HG02763 (cell line): ENCODE measurements around the gene GRHL1.

Experiments used
- ATAC-seq: cut with Tn5 transposase; IDR thresholded peaks from one replicate; pipeline ENCODE4 v1.9.1; 2021; ENCODE audit warnings: mild to moderate bottlenecking, moderate library complexity; ENCODE audit not compliant: unreplicated experiment

The GRHL1 gene

GRCh38 chr2:9971105-9971818 lies 19.8 kb downstream of the GRHL1 start:
- no peak for ATAC-seq

DNA sequence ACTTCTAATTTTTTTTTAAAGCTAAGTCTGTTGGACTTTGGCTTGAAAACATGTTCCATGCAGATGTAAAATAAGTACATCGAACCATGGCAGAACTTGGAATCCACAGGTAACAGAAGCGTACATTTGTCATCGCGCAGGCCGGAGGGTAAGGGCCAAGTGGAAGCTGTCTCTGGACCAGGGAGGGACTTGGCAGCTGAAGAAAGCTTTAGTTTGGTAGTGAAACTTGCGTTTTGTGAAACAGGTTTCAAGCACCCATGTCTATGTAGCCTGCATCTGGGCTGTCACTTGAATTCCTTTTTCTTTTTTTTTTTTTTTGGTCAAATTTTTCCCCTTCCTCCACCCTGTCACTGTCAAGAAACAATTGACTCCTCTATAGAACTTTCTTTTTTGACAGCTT lies 20.4 kb downstream of the GRHL1 start:
- ATAC-seq: no peak

DNA sequence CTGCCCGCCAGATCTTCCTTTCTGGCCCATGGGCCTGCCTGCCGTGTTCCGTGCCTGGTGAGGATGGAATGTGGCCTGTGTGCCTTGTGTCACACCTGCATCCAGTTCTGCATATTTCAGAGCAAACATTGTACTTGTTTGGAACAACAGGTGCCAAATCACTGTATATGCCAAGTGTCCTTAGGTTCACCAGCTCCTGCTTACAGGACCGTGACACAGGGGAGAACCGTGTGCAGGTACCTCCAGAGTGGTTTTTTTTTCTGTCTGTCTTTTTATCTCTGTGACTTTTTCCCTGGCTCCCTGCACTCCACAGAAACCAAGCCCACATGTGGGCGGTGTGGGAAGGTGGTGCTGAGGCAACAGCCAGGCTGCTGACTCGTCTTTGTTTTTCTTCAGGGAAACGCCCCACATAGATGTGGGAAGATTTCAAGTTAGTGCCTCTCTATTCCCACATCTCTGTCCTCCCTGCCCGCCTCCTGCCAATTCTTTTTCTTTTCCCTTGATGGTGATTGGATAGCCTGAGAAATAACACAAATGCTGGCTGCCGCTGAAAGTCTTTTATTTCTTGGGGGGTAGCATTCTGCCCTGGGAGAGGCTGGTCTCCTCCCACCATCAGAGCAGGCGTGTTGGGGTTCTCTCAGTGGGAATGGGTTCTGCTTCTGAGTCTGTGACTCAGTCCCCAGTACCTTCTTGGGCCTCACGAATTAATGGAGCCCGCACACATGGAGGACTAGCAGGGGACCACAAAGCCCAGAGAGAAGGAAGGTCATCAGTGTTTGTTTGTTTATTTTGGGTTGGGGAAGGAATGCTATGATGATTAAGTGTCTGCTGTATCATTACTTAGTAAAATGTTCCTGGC lies 21.4 kb downstream of the GRHL1 start:
- ATAC-seq: no peak

- no peak for ATAC-seq
Observed at GRCh38 chr2:9973690-9974089, 22.2 kb downstream of the GRHL1 start.

- ATAC-seq: no peak
Observed at GRCh38 chr2:9974343-9974742, 22.9 kb downstream of the GRHL1 start.

- ATAC-seq: no peak
Observed at GRCh38 chr2:9975328-9975727, 23.8 kb downstream of the GRHL1 start.

GRCh38 chr2:9975805-9976447 lies 24.4 kb downstream of the GRHL1 start:
- ATAC-seq: no peak

- ATAC-seq: no peak
Observed at GRCh38 chr2:9979977-9980376, 28.5 kb downstream of the GRHL1 start.

GRCh38 chr2:9980520-9980919 lies 29.0 kb downstream of the GRHL1 start:
- no peak for ATAC-seq

GRCh38 chr2:9981655-9982054 lies 30.2 kb downstream of the GRHL1 start:
- ATAC-seq: no peak

- ATAC-seq: no peak
Observed at GRCh38 chr2:9982248-9982647, 30.8 kb downstream of the GRHL1 start.

DNA sequence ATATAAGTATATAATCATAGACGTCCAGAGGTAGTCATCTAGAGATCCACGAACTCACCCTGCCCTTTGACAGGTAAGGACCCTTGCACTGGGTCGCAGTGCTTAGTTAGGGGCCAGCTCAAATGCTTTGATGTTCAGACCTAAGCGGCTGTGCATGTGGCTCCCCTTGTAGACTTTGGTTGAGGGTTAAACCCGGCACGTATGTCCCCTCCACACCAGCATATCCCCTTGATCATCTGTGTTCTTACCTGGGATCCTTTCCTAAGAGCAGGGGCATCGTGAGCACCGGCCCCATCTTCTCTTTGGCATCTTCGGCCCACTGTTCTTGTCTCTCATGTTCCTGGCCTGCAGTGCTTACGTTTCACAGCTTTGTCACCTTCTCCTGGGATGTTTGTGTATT lies 31.4 kb downstream of the GRHL1 start:
- no peak for ATAC-seq

DNA sequence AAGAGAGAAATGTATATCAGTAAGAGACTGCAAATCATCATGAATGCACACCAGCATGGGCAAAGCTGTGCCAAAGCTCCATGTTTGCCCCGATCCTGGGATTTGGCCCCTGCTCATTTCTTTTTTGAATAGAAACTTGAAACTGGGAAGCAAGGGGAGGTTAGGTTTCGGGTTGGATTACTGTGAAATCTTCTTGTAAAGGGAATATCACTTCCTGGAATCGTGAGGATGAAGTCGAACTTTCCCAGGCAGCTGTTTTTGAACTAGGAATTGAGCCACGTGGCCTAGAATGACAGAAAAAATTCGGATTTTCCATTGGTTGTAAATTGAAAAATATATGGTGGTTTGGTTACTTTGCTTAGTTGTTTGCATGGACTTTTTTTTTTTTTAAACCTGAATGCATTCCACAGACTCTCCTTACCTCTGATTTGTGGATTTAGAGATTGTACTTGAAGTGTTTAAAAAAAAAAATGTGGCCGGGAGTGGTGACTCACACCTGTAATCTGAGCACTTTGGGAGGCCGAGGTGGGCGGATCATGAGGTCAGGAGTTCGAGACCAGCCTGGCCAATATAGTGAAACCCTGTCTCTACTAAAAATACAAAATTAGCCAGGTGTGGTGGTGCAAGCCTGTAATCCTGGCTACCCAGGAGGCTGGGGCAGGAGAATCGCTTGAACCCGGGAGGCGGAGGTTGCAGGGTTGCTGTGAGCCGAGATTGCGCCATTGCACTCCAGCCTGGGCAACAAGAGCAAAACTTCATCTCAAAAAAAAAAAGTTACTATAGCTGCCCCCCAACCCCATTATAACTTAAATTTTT lies 32.1 kb downstream of the GRHL1 start:
- ATAC-seq: no peak

- no peak for ATAC-seq
Observed at GRCh38 chr2:9984217-9984739, 32.8 kb downstream of the GRHL1 start.

GRCh38 chr2:9984871-9985480 lies 33.5 kb downstream of the GRHL1 start:
- ATAC-seq: no peak

DNA sequence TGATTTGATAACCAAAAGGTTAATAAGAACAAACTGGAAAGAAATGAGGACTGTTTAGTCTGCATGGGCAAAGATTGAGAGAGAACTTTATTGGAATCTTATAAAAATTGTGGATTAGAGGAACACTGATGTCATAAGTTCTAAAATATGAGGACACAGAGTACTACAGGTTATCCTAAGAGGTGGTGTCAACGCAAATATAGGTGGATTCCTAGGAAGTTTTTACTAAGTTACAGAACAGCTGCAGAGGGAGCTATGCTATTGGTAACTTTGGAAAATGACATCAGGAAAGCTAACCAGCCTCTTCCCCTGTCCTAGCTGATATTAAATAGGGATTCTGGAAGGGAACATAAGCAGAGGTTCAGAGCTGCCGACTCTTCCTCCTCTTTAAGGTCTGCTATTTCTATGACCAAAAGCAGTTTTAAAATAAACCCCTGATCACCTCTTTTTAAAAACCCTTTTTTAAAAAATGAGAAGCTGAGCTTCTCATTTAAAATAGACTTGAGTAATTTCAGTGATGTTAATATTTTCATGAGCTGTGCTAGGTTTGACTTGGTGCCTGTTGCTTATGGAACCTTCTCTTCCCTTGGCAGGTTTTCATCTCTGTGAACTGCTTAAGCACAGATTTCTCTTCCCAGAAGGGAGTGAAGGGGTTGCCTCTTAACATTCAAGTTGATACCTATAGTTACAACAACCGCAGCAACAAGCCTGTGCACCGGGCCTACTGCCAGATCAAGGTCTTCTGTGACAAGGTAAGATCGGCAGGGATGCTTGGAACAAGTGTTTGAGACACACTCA lies 34.2 kb downstream of the GRHL1 start:
- no peak for ATAC-seq

DNA sequence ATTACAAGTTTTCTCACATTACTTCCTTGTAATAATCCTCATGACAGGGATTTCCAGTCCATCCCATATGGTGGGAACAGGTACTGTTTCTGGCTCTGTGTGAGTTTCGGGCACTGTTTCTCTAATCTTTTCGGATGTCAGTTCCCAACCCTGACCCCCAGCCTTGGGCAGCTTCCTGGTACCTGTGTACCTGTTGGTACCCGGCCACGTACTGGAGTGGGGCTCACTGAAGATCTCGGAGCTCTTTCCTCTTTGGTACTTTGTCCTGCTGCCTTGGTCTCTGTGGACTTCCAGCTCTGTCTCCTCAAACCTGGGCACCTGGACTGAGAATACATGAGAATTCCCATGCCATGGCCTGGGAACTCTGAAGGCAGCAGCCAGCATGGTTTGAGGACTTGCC lies 36.8 kb downstream of the GRHL1 start:
- no peak for ATAC-seq

DNA sequence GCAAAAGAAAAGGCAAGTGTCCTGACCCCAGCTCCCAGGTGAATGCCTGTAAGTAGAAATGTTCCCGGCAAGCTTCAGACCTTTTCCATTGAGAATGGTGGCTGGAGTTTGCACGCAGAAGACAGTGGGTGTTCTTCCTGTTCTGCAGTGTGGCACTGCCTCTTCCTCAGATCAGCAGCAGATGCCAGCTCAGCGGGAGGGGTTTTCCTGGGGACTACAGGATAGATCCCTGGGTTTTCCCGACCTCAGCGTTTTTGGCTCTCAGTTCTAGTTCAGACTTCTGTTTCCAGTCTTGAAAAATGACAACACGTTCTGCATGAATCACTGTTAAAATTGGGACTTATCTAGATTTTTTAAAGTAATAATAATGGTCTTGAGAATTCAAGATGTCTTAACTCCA lies 39.2 kb downstream of the GRHL1 start:
- ATAC-seq: no peak

- ATAC-seq: no peak
Observed at GRCh38 chr2:9991221-9991620, 39.7 kb downstream of the GRHL1 start.
